Karpas-422 (cell line): ENCODE results near the gene ACKR3. TPM values are rescaled to one million over a fixed set of nuclear protein-coding genes. Genes with fewer than 3 reads are reported as not detected.

ENCODE experiments used
- DNase-seq: peaks from one replicate; pipeline ENCODE4 v3.0.0-alpha.2; 2015
- H2AFZ ChIP-seq: fragments of 200-600 bp; sonication (generic); 2 replicates; pipeline ENCODE4 v1.6.1; 2014; ENCODE audit warnings: antibody characterized with exemption, low read length, mixed read lengths
- H3K27ac ChIP-seq: fragments of 200-600 bp; sonication (generic); 2 replicates; pipeline ENCODE4 v1.5.1; 2014; ENCODE audit warnings: mild to moderate bottlenecking, low read length, moderate library complexity
- H3K27me3 ChIP-seq: fragments of 200-600 bp; sonication (generic); 2 replicates; pipeline ENCODE4 v1.6.1; 2014; ENCODE audit warnings: low read length, mixed read lengths
- H3K36me3 ChIP-seq: fragments of 200-600 bp; sonication (generic); 2 replicates; pipeline ENCODE4 v1.6.1; 2014; ENCODE audit warnings: low read length, mixed read lengths; ENCODE audit not compliant: insufficient read depth
- H3K4me1 ChIP-seq: fragments of 200-600 bp; sonication (generic); 2 replicates; pipeline ENCODE4 v1.6.1; 2014; ENCODE audit warnings: mild to moderate bottlenecking, low read length, mixed read lengths
- H3K4me2 ChIP-seq: fragments of 200-600 bp; sonication (generic); 2 replicates; pipeline ENCODE4 v1.6.1; 2014; ENCODE audit warnings: low read length, low read depth, mild to moderate bottlenecking; ENCODE audit not compliant: poor library complexity, severe bottlenecking
- H3K4me3 ChIP-seq: fragments of 200-600 bp; sonication (generic); 2 replicates; pipeline ENCODE4 v1.5.1; 2014; ENCODE audit warnings: mild to moderate bottlenecking, antibody characterized with exemption, low read length, mixed read lengths
- H3K79me2 ChIP-seq: fragments of 200-600 bp; sonication (generic); 2 replicates; pipeline ENCODE4 v1.6.1; 2014; ENCODE audit warnings: mild to moderate bottlenecking, low read length, mixed read lengths
- H3K9ac ChIP-seq: fragments of 200-600 bp; sonication (generic); 2 replicates; pipeline ENCODE4 v1.6.0; 2014; ENCODE audit warnings: low read length
- H3K9me2 ChIP-seq: fragments of 200-600 bp; sonication (generic), shearing (Covaris generic); replicated peaks from 2 replicates; pipeline ENCODE4 v1.6.0; 2014; ENCODE audit warnings: mild to moderate bottlenecking, low read length, moderate library complexity; ENCODE audit not compliant: insufficient read depth
- H3K9me3 ChIP-seq: fragments of 300-700, 200-600 bp; sonication (generic); 2 replicates; pipeline ENCODE4 v1.6.1; 2014; ENCODE audit warnings: low read length, mixed read lengths
- H4K20me1 ChIP-seq: fragments of 200-600 bp; sonication (generic); 2 replicates; pipeline ENCODE4 v1.6.1; 2014; ENCODE audit warnings: mild to moderate bottlenecking, antibody characterized with exemption, low read length, low read depth; ENCODE audit not compliant: insufficient read depth
- total RNA-seq: library from RNA; depleted of rRNA; stranded (reverse); fragments of >200 nt; shearing (Covaris generic); gene quantifications from 2 replicates; pipeline ENCODE4 v1.2.3, GENCODE V29; 2014; ENCODE audit warnings: low replicate concordance

ACKR3 gene
- total RNA-seq, 1 experiment from 2014 or later: not detected

GRCh38 chr2:236622201-236622600 is 52.6 kb downstream of the ACKR3 start:
- no peaks in the 10 kb centered on the region for H3K27me3 ChIP-seq
- H2AFZ ChIP-seq: no peak overlapping the region
- H3K36me3 ChIP-seq: no peaks in the 10 kb centered on the region
- no peaks in the 10 kb centered on the region for H3K9me2 ChIP-seq
- no peak overlapping the region for H3K27ac ChIP-seq
- no peak overlapping the region for H3K4me3 ChIP-seq
- no peak overlapping the region for H3K9ac ChIP-seq
- no peak for DNase-seq
- H3K9me3 ChIP-seq: no peaks in the 10 kb centered on the region
- no peaks in the 10 kb centered on the region for H4K20me1 ChIP-seq
- H3K79me2 ChIP-seq: no peaks in the 10 kb centered on the region
- H3K4me1 ChIP-seq: no peaks in the 10 kb centered on the region
- H3K4me2 ChIP-seq: no peak overlapping the region

GRCh38 chr2:236622660-236623059 is 53.0 kb downstream of the ACKR3 start:
- no peak overlapping the region for H3K27ac ChIP-seq
- no peaks in the 10 kb centered on the region for H3K9me2 ChIP-seq
- DNase-seq: no peak
- no peaks in the 10 kb centered on the region for H4K20me1 ChIP-seq
- H3K9me3 ChIP-seq: no peaks in the 10 kb centered on the region
- H3K4me2 ChIP-seq: no peak overlapping the region
- no peaks in the 10 kb centered on the region for H3K79me2 ChIP-seq
- no peaks in the 10 kb centered on the region for H3K36me3 ChIP-seq
- H3K4me3 ChIP-seq: no peak overlapping the region
- H3K9ac ChIP-seq: no peak overlapping the region
- H3K27me3 ChIP-seq: no peaks in the 10 kb centered on the region
- H3K4me1 ChIP-seq: no peaks in the 10 kb centered on the region
- H2AFZ ChIP-seq: no peak overlapping the region

GRCh38 chr2:236623816-236624215 is 54.2 kb downstream of the ACKR3 start:
- Histone ChIP-seq H4K20me1 (no peaks in the 10 kb centered on the region), H3K4me1 (no peaks in the 10 kb centered on the region), H3K27me3 (no peaks in the 10 kb centered on the region), H3K9ac (no peak overlapping the region), H2AFZ (no peak overlapping the region), H3K36me3 (no peaks in the 10 kb centered on the region), H3K9me2 (no peaks in the 10 kb centered on the region), H3K9me3 (no peaks in the 10 kb centered on the region), H3K4me2 (no peak overlapping the region), H3K27ac (no peak overlapping the region), H3K4me3 (no peak overlapping the region), H3K79me2 (no peaks in the 10 kb centered on the region)
- no peak for DNase-seq

- Histone ChIP-seq H3K36me3 (no peaks in the 10 kb centered on the region), H3K4me3 (no peak overlapping the region), H3K27me3 (no peaks in the 10 kb centered on the region), H3K9ac (no peak overlapping the region), H3K79me2 (no peaks in the 10 kb centered on the region), H3K9me2 (no peaks in the 10 kb centered on the region), H3K9me3 (no peaks in the 10 kb centered on the region), H3K27ac (no peak overlapping the region), H3K4me1 (no peaks in the 10 kb centered on the region), H2AFZ (no peak overlapping the region), H3K4me2 (no peak overlapping the region), H4K20me1 (no peaks in the 10 kb centered on the region)
- no peak for DNase-seq
Measured at GRCh38 chr2:236625156-236625690, 55.6 kb downstream of the ACKR3 start.

- Histone ChIP-seq H3K4me1 (no peaks in the 10 kb centered on the region), H3K9me3 (no peaks in the 10 kb centered on the region), H3K27ac (no peak overlapping the region), H2AFZ (no peak overlapping the region), H3K9ac (no peak overlapping the region), H3K27me3 (no peaks in the 10 kb centered on the region), H3K9me2 (no peaks in the 10 kb centered on the region), H3K36me3 (no peaks in the 10 kb centered on the region), H3K79me2 (no peaks in the 10 kb centered on the region), H4K20me1 (no peaks in the 10 kb centered on the region), H3K4me3 (no peak overlapping the region), H3K4me2 (no peak overlapping the region)
- DNase-seq: no peak
Measured at GRCh38 chr2:236626391-236627150, 56.9 kb downstream of the ACKR3 start.

- no peaks in the 10 kb centered on the region for H3K4me1 ChIP-seq
- no peak for DNase-seq
- no peak overlapping the region for H3K4me2 ChIP-seq
- H3K9me2 ChIP-seq: no peaks in the 10 kb centered on the region
- H3K79me2 ChIP-seq: no peaks in the 10 kb centered on the region
- no peaks in the 10 kb centered on the region for H3K9me3 ChIP-seq
- H3K4me3 ChIP-seq: no peak overlapping the region
- H2AFZ ChIP-seq: no peak overlapping the region
- no peaks in the 10 kb centered on the region for H3K36me3 ChIP-seq
- H3K27ac ChIP-seq: no peak overlapping the region
- H3K9ac ChIP-seq: no peak overlapping the region
- no peaks in the 10 kb centered on the region for H4K20me1 ChIP-seq
- no peaks in the 10 kb centered on the region for H3K27me3 ChIP-seq
Measured at GRCh38 chr2:236627193-236627592, 57.6 kb downstream of the ACKR3 start.

- no peak overlapping the region for H3K4me2 ChIP-seq
- H3K9me2 ChIP-seq: no peaks in the 10 kb centered on the region
- H3K4me1 ChIP-seq: no peaks in the 10 kb centered on the region
- H3K27me3 ChIP-seq: no peaks in the 10 kb centered on the region
- no peak overlapping the region for H2AFZ ChIP-seq
- H3K9ac ChIP-seq: no peak overlapping the region
- no peaks in the 10 kb centered on the region for H3K36me3 ChIP-seq
- H3K9me3 ChIP-seq: no peaks in the 10 kb centered on the region
- DNase-seq: no peak
- H4K20me1 ChIP-seq: no peaks in the 10 kb centered on the region
- H3K4me3 ChIP-seq: no peak overlapping the region
- no peaks in the 10 kb centered on the region for H3K79me2 ChIP-seq
- no peak overlapping the region for H3K27ac ChIP-seq
Measured at GRCh38 chr2:236627841-236628240, 58.2 kb downstream of the ACKR3 start.

GRCh38 chr2:236628256-236628901 is 58.8 kb downstream of the ACKR3 start:
- Histone ChIP-seq H3K9me2 (no peaks in the 10 kb centered on the region), H3K9ac (no peak overlapping the region), H3K79me2 (no peaks in the 10 kb centered on the region), H4K20me1 (no peaks in the 10 kb centered on the region), H3K27ac (no peak overlapping the region), H3K27me3 (no peaks in the 10 kb centered on the region), H2AFZ (no peak overlapping the region), H3K9me3 (no peaks in the 10 kb centered on the region), H3K4me2 (no peak overlapping the region), H3K4me1 (no peaks in the 10 kb centered on the region), H3K4me3 (no peak overlapping the region), H3K36me3 (no peaks in the 10 kb centered on the region)
- no peak for DNase-seq
